Calu3 (cell line): ENCODE data around the gene OR6P1. TPM values are rescaled to one million over a fixed set of nuclear protein-coding genes. Genes with fewer than 3 reads are reported as not detected.

Source experiments
- BruUV-seq: library from RNA; stranded (reverse); fragments of 400-500 nt; replicated peaks from 2 replicates; lab custom pipeline; 2021; lab: Mats Ljungman, UMichigan
- CTCF ChIA-PET: fragments of 300-600 bp; sonication (Branson Sonifier 250); formaldehyde crosslinking; loops from one replicate; lab custom pipeline; 2022; ENCODE audit warnings: antibody characterized with exemption; lab: Charles Lee
- DNase-seq: peaks from one replicate; pipeline ENCODE4 v3.0.0; 2022
- H3K27ac Mint-ChIP-seq: one replicate; pipeline ENCODE4 v1.8.0; 2022; ENCODE audit warnings: mixed read lengths; ENCODE audit not compliant: unreplicated experiment
- H3K27me3 Mint-ChIP-seq: one replicate; pipeline ENCODE4 v1.8.0; 2022; ENCODE audit warnings: mixed read lengths; ENCODE audit not compliant: unreplicated experiment
- H3K36me3 Mint-ChIP-seq: one replicate; pipeline ENCODE4 v1.8.0; 2022; ENCODE audit warnings: mild to moderate bottlenecking, moderate library complexity, mixed read lengths; ENCODE audit not compliant: insufficient read depth, unreplicated experiment
- H3K4me1 Mint-ChIP-seq: one replicate; pipeline ENCODE4 v1.8.0; 2022; ENCODE audit warnings: mild to moderate bottlenecking, low read depth, mixed read lengths; ENCODE audit not compliant: unreplicated experiment
- H3K4me3 Mint-ChIP-seq: one replicate; pipeline ENCODE4 v1.8.0; 2022; ENCODE audit warnings: mild to moderate bottlenecking, low read depth, moderate library complexity, mixed read lengths; ENCODE audit not compliant: unreplicated experiment
- H3K9me3 Mint-ChIP-seq: one replicate; pipeline ENCODE4 v1.8.0; 2022; ENCODE audit warnings: low read depth, mixed read lengths; ENCODE audit not compliant: unreplicated experiment
- intact Hi-C: fragments of 100-400 bp; cut with micrococcal nuclease; formaldehyde crosslinking; loops from one replicate; pipeline ENCODE4 v1.10.0; 2022; ENCODE audit not compliant: unreplicated experiment
- total RNA-seq: library from RNA; stranded (reverse); gene quantifications from 2 replicates; pipeline ENCODE4 v1.2.3, GENCODE V29; 2022
- TF ChIP-seq, protein P1 (sequence below): fragments of 200-600 bp; IDR thresholded peaks from one replicate; pipeline ENCODE4 v1.8.0; 2022; ENCODE audit warnings: antibody characterized with exemption; ENCODE audit not compliant: unreplicated experiment

Gene OR6P1
- total RNA-seq, 1 experiment from 2014 or later = not detected

DNA sequence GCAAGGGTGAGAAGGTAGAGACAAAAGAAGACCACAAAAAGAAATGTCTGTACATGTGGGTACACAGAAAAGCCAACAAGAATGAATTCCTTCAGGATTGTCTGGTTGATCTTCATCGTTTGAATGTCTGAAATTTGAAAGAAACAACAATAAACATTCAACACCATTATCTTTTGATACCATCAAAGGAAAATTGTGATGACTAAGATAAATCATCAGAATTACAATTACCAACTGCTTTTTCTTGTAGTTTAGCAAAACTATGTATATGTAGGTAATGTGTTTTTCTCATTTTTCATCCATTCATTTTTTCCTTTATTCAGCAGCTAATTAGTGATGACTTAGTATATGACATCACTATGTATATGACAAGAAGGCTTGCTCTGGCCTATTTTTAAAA is 9.4 kb upstream of the OR6P1 start, which contains the start of gene OR10X1:
Gene OR10X1, minus strand, starts transcription at position 167 of the 400 bp plus-strand sequence. Its CDS starts 0 bp downstream, at position 167.
- intact Hi-C loops = no loop called here
- TF ChIP-seq, protein P1, sequence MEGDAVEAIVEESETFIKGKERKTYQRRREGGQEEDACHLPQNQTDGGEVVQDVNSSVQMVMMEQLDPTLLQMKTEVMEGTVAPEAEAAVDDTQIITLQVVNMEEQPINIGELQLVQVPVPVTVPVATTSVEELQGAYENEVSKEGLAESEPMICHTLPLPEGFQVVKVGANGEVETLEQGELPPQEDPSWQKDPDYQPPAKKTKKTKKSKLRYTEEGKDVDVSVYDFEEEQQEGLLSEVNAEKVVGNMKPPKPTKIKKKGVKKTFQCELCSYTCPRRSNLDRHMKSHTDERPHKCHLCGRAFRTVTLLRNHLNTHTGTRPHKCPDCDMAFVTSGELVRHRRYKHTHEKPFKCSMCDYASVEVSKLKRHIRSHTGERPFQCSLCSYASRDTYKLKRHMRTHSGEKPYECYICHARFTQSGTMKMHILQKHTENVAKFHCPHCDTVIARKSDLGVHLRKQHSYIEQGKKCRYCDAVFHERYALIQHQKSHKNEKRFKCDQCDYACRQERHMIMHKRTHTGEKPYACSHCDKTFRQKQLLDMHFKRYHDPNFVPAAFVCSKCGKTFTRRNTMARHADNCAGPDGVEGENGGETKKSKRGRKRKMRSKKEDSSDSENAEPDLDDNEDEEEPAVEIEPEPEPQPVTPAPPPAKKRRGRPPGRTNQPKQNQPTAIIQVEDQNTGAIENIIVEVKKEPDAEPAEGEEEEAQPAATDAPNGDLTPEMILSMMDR = no peak
- Mint-ChIP-seq H3K27me3 (no peaks in the 10 kb centered on the region), H3K4me3 (no peak within 1 kb of the TSS), H3K27ac (no peak within 1 kb of the TSS), H3K36me3 (no peaks in the 10 kb centered on the region), H3K4me1 (no peaks in the 10 kb centered on the region), H3K9me3 (no peaks in the 10 kb centered on the region)
- CTCF ChIA-PET = no interaction called here
- DNase-seq = no peak
- BruUV-seq = no TSS peak

DNA sequence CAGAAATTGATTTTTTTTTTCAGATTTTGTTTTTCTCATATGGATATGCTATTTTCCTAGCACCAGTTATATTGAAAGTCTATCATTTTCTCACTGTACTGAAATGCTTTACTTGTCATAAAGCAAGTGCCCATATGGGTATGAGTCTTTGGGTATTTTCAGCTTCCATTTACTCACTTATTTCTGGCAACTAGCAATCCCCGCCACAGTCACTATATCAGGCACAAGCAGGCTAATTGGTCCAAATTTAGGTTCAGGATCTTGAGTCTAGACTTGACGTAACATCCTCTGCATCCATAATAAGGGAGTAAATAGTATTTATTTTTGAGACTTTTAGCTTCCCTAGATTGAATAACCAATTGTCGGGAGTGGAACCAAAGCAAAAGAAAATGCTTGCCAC is 7.2 kb upstream of the OR6P1 start:
- TF ChIP-seq, protein P1 = no peak
- H3K4me3 Mint-ChIP-seq = no peak overlapping the region
- no peak for DNase-seq
- no TSS peak for BruUV-seq
- CTCF ChIA-PET = no interaction called here
- no peaks in the 10 kb centered on the region for H3K9me3 Mint-ChIP-seq
- intact Hi-C loops = no loop called here
- H3K4me1 Mint-ChIP-seq = no peaks in the 10 kb centered on the region
- no peak overlapping the region for H3K27ac Mint-ChIP-seq
- H3K27me3 Mint-ChIP-seq = no peaks in the 10 kb centered on the region
- H3K36me3 Mint-ChIP-seq = no peaks in the 10 kb centered on the region

DNA sequence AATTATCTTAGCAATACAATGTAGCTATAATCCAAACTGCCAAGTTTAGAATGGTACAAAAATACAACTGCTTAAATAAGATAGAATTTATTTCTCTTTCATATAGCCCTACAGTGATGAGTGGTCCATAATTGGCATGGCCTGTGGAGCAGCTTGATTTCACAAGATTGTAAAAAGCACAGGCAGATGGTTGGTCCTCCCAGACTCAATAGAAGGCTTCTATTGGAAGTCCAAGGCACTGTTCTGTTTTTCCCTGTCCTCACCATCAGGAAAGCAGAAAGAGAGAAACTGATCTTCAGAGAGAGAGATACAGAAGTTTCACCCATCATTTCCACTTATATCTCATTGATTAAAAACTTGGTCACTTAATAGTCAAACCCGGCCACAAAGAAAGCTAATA is 1.8 kb upstream of the OR6P1 start:
- CTCF ChIA-PET = no interaction called here
- H3K27me3 Mint-ChIP-seq = peaks cover 29% of the 10 kb centered on the region
- H3K4me1 Mint-ChIP-seq = no peaks in the 10 kb centered on the region
- DNase-seq = no peak
- TF ChIP-seq, protein P1 = no peak
- H3K27ac Mint-ChIP-seq = no peak overlapping the region
- intact Hi-C loops = no loop called here
- H3K36me3 Mint-ChIP-seq = no peaks in the 10 kb centered on the region
- H3K9me3 Mint-ChIP-seq = no peaks in the 10 kb centered on the region
- no peak overlapping the region for H3K4me3 Mint-ChIP-seq
- BruUV-seq = no TSS peak

DNA sequence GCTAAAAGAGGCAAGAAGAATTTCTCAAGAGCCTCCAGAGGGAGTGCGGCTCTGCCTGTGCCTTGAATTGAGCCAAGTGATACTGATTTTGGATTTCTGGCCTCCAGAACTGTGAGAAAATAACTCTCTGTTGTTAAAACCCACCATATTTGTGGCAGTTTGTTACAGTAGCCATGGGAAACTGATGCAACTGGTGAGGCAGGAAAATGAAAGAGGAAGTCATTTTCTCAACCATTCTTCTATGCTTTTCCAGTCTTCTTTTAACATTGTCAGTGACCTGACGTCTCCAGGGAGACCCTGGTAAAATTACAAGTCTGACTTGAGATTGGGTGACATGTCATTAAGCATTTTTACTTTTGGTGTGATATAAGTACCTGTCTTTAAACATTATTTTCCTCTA is 5.8 kb downstream of the OR6P1 start:
- H3K9me3 Mint-ChIP-seq = peaks cover 3% of the 10 kb centered on the region
- CTCF ChIA-PET = no interaction called here
- H3K4me1 Mint-ChIP-seq = no peaks in the 10 kb centered on the region
- H3K4me3 Mint-ChIP-seq = no peak overlapping the region
- DNase-seq = no peak
- H3K36me3 Mint-ChIP-seq = no peaks in the 10 kb centered on the region
- TF ChIP-seq, protein P1 = no peak
- peaks cover 37% of the 10 kb centered on the region for H3K27me3 Mint-ChIP-seq
- intact Hi-C loops = no loop called here
- no TSS peak for BruUV-seq
- H3K27ac Mint-ChIP-seq = no peak overlapping the region
